ENCODE measurements around the gene SUPT4H1.

The SUPT4H1 gene

DNA sequence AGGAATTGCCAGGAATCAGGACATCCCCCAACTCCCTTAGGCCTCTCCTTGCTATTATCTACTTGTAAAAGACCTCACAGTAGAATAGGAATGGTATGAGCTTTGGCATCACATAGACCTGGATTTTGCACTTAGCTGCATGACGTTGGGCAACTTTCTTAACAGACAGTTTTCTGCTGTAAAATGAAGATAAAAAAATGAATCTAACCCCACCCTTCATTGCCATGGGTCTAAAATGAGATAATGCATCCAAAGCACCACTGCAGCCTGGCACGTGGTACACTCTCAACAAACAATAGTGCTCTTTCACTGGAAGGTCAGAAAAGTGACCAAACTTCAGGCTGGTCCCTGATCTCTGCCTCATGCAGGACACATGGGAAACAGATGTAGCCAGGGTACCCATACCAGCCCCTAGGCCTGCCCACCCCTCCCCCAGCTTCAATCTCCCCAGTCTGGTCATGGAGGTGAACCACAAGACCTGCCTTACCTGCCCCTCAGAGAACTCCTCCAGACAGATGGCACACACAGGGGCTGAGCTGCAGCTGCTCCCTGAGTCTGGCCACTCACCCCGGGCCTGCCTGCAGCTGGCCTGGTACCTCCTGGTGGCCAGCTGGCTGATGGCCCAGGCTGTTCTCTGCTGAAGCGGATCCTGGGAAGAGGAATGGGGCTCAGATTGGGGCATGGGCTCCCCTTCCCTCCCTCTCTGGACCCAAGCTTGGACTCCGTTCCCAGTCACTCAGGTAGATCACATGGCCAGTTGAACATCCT, 8.5 kb upstream of the SUPT4H1 start:
- Histone ChIP-seq H3K9me3 (ENCODE audit: control insufficient read depth in 1 of 2, low read length in 2 of 2) (no peaks in the 10 kb centered on the region), H3K4me3 (ENCODE audit: low read depth in 1 of 2, low read length in 2 of 2) (no peak overlapping the region), H3K27ac (ENCODE audit: low read length) (no peak overlapping the region), H3K27me3 (ENCODE audit: low read depth, low read length) (no peaks in the 10 kb centered on the region), H3K36me3 (ENCODE audit: control insufficient read depth in 1 of 2, insufficient read depth in 2 of 2, low read length in 2 of 2) (peaks cover 0 to 7% of the 10 kb centered on the region in 2 donors), H3K4me1 (ENCODE audit: control insufficient read depth in 1 of 2, insufficient read depth in 2 of 2, low read length in 2 of 2) (peaks cover 0 to 4% of the 10 kb centered on the region in 2 donors)

GRCh38 chr17:58358408-58359172, 6.6 kb upstream of the SUPT4H1 start:
- H3K27me3 ChIP-seq (ENCODE audit: low read depth, low read length) = no peaks in the 10 kb centered on the region
- H3K4me3 ChIP-seq (ENCODE audit: low read depth in 1 of 2, low read length in 2 of 2) = no peak overlapping the region
- no peaks in the 10 kb centered on the region for H3K9me3 ChIP-seq (ENCODE audit: control insufficient read depth in 1 of 2, low read length in 2 of 2)
- peaks cover 0 to 7% of the 10 kb centered on the region in 2 donors for H3K36me3 ChIP-seq (ENCODE audit: control insufficient read depth in 1 of 2, insufficient read depth in 2 of 2, low read length in 2 of 2)
- no peak overlapping the region for H3K27ac ChIP-seq (ENCODE audit: low read length)
- H3K4me1 ChIP-seq (ENCODE audit: control insufficient read depth in 1 of 2, insufficient read depth in 2 of 2, low read length in 2 of 2) = peaks cover 0 to 3% of the 10 kb centered on the region in 2 donors

GRCh38 chr17:58357312-58358297, 5.6 kb upstream of the SUPT4H1 start:
- H3K27me3 ChIP-seq (ENCODE audit: low read depth, low read length) = no peaks in the 10 kb centered on the region
- H3K27ac ChIP-seq (ENCODE audit: low read length) = no peak overlapping the region

GRCh38 chr17:58356231-58356630, 4.2 kb upstream of the SUPT4H1 start:
- H3K27me3 ChIP-seq (ENCODE audit: low read depth, low read length) = no peaks in the 10 kb centered on the region
- H3K36me3 ChIP-seq (ENCODE audit: control insufficient read depth in 1 of 2, insufficient read depth in 2 of 2, low read length in 2 of 2) = peaks cover 0 to 4% of the 10 kb centered on the region in 2 donors
- H3K4me3 ChIP-seq (ENCODE audit: low read depth in 1 of 2, low read length in 2 of 2) = no peak overlapping the region
- H3K27ac ChIP-seq (ENCODE audit: low read length) = no peak overlapping the region
- peaks cover 5 to 11% of the 10 kb centered on the region in 2 donors for H3K4me1 ChIP-seq (ENCODE audit: control insufficient read depth in 1 of 2, insufficient read depth in 2 of 2, low read length in 2 of 2)
- H3K9me3 ChIP-seq (ENCODE audit: control insufficient read depth in 1 of 2, low read length in 2 of 2) = no peaks in the 10 kb centered on the region

More at GRCh38 chr17:58357312-58358297, 5.6 kb upstream of the SUPT4H1 start:
- Histone ChIP-seq H3K9me3 (ENCODE audit: control insufficient read depth in 1 of 2, low read length in 2 of 2) (no peaks in the 10 kb centered on the region), H3K4me3 (ENCODE audit: low read depth in 1 of 2, low read length in 2 of 2) (no peak overlapping the region), H3K4me1 (ENCODE audit: control insufficient read depth in 1 of 2, insufficient read depth in 2 of 2, low read length in 2 of 2) (peaks cover 0 to 11% of the 10 kb centered on the region in 2 donors), H3K36me3 (ENCODE audit: control insufficient read depth in 1 of 2, insufficient read depth in 2 of 2, low read length in 2 of 2) (peaks cover 0 to 6% of the 10 kb centered on the region in 2 donors)

DNA sequence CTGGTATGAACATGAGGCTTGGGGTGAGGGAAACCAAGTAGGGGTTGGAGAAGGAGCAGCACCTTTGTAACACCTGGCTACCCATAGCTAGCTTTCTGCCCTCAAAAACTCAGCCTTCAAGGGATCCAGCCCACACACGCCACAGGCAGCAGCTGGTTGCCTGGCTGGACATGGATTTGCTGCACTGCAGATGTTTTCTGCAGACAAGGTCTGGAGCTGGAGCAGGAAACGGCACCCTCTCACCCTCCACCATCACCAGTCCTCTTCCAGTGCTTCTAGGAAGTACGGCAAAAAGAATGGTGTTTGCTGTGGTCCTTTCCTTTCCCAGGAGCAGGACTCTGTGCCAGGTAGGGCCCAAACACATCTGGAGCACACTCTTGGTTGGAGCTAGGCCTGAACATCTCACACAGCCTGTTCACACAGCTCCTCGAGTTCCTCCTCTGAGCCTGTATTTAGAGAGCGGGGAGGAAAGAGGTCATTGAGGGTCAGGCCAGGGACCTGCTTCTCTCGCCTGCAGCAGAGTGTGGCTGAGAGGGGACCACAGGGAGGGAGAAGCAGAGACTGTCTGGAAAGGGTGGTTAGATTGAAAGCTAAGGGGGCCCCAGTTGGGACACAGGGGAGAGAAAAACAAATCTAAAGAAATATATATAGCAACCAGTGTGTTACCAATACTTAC, 2.7 kb upstream of the SUPT4H1 start:
- Histone ChIP-seq H3K4me1 (ENCODE audit: control insufficient read depth in 1 of 2, insufficient read depth in 2 of 2, low read length in 2 of 2) (peaks cover 9 to 11% of the 10 kb centered on the region in 2 donors), H3K27ac (ENCODE audit: low read length) (no peak overlapping the region), H3K9me3 (ENCODE audit: control insufficient read depth in 1 of 2, low read length in 2 of 2) (no peaks in the 10 kb centered on the region), H3K36me3 (ENCODE audit: control insufficient read depth in 1 of 2, insufficient read depth in 2 of 2, low read length in 2 of 2) (peaks cover 2 to 4% of the 10 kb centered on the region in 2 donors), H3K4me3 (ENCODE audit: low read depth in 1 of 2, low read length in 2 of 2) (no peak overlapping the region), H3K27me3 (ENCODE audit: low read depth, low read length) (no peaks in the 10 kb centered on the region)

- Histone ChIP-seq H3K27ac (ENCODE audit: low read length) (peak overlapping the region; percentile 86), H3K4me1 (ENCODE audit: control insufficient read depth in 1 of 2, insufficient read depth in 2 of 2, low read length in 2 of 2) (peaks cover 9 to 11% of the 10 kb centered on the region in 2 donors), H3K27me3 (ENCODE audit: low read depth, low read length) (no peaks in the 10 kb centered on the region), H3K9me3 (ENCODE audit: control insufficient read depth in 1 of 2, low read length in 2 of 2) (no peaks in the 10 kb centered on the region), H3K4me3 (ENCODE audit: low read depth in 1 of 2, low read length in 2 of 2) (peak overlapping the region; percentile 99), H3K36me3 (ENCODE audit: control insufficient read depth in 1 of 2, insufficient read depth in 2 of 2, low read length in 2 of 2) (peaks cover 13 to 15% of the 10 kb centered on the region in 2 donors)
Observed at GRCh38 chr17:58353389-58353825, 1.4 kb upstream of the SUPT4H1 start.

DNA sequence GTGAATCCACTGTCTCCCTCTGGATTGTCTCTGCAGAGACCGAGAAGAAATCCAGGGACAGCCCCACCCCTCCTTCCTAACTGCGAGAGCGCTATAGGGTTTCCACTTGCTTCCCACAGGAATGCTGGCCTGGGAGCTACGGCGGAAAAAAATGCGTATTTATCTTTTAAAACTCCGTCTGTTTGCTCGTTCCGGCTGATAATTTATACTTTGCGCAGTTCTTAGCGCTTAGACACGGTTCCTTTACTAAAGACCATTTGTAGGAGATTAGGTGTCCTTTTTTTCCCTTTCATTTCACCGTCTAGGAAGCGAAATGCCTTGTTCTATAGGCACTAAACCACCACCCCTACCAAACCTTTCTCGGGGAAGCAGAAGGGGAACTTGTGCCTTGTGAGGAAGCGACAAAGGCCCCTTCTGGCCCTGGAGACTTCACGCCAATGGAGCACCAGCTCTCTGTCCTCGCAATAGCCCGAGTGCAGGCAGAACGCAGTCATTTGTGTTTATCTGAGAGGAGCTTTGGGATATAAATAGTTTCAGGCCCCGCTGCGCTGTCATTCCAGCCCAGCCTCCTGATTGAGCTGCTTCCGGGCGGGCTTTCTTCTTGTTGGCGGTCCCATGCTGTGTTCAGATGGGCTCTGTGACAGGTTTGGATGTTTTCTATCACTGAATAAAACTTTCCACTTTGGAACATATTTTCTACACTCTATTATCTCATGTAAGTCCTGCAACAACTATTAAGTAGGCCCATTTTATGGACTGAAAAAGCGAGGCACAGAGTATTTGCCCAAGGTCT, 791 bp upstream of the SUPT4H1 start:
- no peaks in the 10 kb centered on the region for H3K9me3 ChIP-seq (ENCODE audit: control insufficient read depth in 1 of 2, low read length in 2 of 2)
- no peaks in the 10 kb centered on the region for H3K27me3 ChIP-seq (ENCODE audit: low read depth, low read length)
- peak overlapping the region; percentile 99 for H3K4me3 ChIP-seq (ENCODE audit: low read depth in 1 of 2, low read length in 2 of 2)
- H3K27ac ChIP-seq (ENCODE audit: low read length) = peak overlapping the region; percentile 86
- peaks cover 9 to 11% of the 10 kb centered on the region in 2 donors for H3K4me1 ChIP-seq (ENCODE audit: control insufficient read depth in 1 of 2, insufficient read depth in 2 of 2, low read length in 2 of 2)
- H3K36me3 ChIP-seq (ENCODE audit: control insufficient read depth in 1 of 2, insufficient read depth in 2 of 2, low read length in 2 of 2) = peaks cover 19 to 21% of the 10 kb centered on the region in 2 donors

- H3K4me1 ChIP-seq (ENCODE audit: control insufficient read depth in 1 of 2, insufficient read depth in 2 of 2, low read length in 2 of 2) = peaks cover 9 to 11% of the 10 kb centered on the region in 2 donors
- no peaks in the 10 kb centered on the region for H3K9me3 ChIP-seq (ENCODE audit: control insufficient read depth in 1 of 2, low read length in 2 of 2)
- H3K36me3 ChIP-seq (ENCODE audit: control insufficient read depth in 1 of 2, insufficient read depth in 2 of 2, low read length in 2 of 2) = peaks cover 34 to 37% of the 10 kb centered on the region in 2 donors
- H3K27ac ChIP-seq (ENCODE audit: low read length) = peak overlapping the region; percentile 86
- peak overlapping the region; percentile 99 for H3K4me3 ChIP-seq (ENCODE audit: low read depth in 1 of 2, low read length in 2 of 2)
- no peaks in the 10 kb centered on the region for H3K27me3 ChIP-seq (ENCODE audit: low read depth, low read length)
Observed at GRCh38 chr17:58351182-58351581, 819 bp downstream of the SUPT4H1 start.

DNA sequence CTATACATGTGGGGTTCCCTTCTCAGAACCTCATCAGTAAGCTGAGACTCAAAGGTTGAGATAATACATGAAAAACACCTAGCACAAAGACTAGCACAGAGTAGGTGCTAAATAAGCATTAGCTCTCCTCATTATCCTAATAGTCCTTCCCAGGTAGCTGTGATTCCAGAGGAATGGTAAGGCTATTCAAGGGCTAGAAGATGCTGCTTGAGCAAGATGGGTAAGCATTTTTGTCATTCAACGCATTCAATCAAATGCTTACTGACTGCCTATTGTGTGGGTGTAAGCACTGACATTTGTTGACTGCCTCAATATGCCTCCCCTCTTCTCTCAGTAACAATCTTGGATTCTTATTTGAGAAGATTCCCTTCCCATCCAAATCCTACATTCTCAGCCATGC, 4.0 kb downstream of the SUPT4H1 start:
- H3K4me1 ChIP-seq (ENCODE audit: control insufficient read depth in 1 of 2, insufficient read depth in 2 of 2, low read length in 2 of 2) = peaks cover 2 to 21% of the 10 kb centered on the region in 2 donors
- H3K27me3 ChIP-seq (ENCODE audit: low read depth, low read length) = no peaks in the 10 kb centered on the region
- no peak overlapping the region for H3K4me3 ChIP-seq (ENCODE audit: low read depth in 1 of 2, low read length in 2 of 2)
- no peaks in the 10 kb centered on the region for H3K9me3 ChIP-seq (ENCODE audit: control insufficient read depth in 1 of 2, low read length in 2 of 2)
- H3K27ac ChIP-seq (ENCODE audit: low read length) = no peak overlapping the region
- peaks cover 54 to 65% of the 10 kb centered on the region in 2 donors for H3K36me3 ChIP-seq (ENCODE audit: control insufficient read depth in 1 of 2, insufficient read depth in 2 of 2, low read length in 2 of 2)

- Histone ChIP-seq H3K27me3 (ENCODE audit: low read depth, low read length) (no peaks in the 10 kb centered on the region), H3K36me3 (ENCODE audit: control insufficient read depth in 1 of 2, insufficient read depth in 2 of 2, low read length in 2 of 2) (peaks cover 54 to 65% of the 10 kb centered on the region in 2 donors), H3K27ac (ENCODE audit: low read length) (no peak overlapping the region), H3K9me3 (ENCODE audit: control insufficient read depth in 1 of 2, low read length in 2 of 2) (no peaks in the 10 kb centered on the region), H3K4me3 (ENCODE audit: low read depth in 1 of 2, low read length in 2 of 2) (no peak overlapping the region), H3K4me1 (ENCODE audit: control insufficient read depth in 1 of 2, insufficient read depth in 2 of 2, low read length in 2 of 2) (peaks cover 0 to 12% of the 10 kb centered on the region in 2 donors)
Observed at GRCh38 chr17:58345500-58345899, 6.5 kb downstream of the SUPT4H1 start.
